ENCODE measurements around the gene SLC7A5.

The SLC7A5 gene

DNA sequence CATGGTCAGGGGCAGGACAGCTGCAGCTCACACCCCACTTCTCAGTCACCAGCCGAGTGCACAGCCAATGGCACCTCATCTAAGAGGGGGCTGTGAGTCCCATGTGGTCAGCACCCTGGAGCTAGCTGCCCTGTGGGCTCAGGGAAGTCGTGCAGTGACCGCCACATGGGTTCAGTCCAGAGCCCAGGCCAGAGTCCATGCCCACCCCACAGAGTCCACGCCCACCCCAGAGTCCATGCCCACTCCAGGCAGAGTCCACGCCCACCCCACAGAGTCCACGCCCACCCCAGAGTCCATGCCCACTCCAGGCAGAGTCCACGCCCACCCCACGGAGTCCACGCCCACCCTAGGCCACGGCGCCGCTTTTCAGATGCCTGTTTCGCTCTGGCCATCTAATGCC, 24.1 kb downstream of the SLC7A5 start:
- no peak for DNase-seq

DNA sequence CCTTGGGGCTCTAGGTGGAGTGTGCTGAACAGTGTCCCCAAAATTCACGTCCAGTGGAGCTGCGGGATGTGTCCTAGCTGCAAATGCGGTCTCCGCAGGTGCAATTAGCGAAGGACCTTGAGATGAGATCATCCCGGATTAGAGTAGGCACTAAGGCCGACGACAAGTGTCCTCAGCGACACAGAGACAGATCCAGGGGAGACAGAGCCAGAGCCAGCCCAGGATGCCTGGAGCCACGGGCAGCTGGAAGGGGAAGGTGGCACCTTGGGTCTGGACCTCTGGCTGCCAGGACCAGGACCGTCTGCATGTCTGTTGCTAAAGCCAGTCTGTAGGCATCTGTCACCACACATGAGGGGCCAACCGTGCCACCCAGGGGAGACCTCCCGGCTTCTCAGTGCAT, 24.5 kb downstream of the SLC7A5 start:
- DNase-seq, result no peak

DNA sequence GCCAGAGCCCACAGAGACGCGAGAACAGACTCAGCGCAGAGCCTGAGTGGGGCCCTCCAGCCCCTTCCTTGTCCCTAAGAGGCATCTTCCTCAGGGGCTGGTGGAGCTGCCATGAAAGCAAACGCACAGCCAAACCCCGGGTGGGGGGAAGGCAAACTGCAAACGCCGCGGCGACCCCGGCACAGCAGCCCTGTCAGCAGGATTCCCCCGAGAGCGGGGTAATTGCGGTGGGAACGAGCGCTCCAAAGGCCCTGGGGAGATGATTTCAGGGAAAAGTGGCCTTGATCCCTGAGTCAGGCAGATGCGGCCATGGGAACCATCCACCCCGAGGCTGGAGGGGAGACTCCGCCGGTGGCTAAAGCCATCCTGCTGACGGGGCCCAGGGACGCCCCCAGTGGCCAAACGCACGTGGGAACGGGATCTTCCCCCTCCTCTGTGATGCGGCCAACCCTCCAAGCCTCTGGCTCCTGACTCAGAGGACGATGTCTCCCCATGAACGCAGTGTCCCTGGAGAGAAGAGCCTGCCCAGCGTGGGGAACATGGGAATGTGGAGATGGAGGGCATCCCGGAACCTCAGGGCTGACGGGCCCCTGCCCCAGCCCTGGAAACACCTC, 25.1 kb downstream of the SLC7A5 start:
- no peak for DNase-seq

DNA sequence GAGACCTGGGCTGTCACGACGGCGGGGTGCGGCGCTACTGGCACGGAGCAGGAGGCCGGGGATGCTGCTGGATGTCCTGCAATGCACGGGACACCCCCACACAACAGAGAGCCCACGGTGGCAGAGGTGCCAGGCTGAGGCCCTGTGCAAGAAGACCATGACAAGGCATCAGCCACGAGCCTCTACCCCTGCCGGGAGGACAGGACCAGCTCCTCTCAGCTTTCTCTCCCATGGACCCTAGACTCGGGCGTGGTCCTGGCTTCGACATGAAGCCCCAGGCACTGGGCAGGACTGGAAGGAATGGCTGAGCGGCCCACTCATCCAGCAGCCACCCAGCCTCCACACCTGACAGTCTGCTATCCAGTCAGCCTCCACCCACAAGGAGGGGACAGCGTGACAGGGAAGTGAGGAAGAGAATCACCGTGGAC, 25.6 kb downstream of the SLC7A5 start:
- DNase-seq, result no peak

DNA sequence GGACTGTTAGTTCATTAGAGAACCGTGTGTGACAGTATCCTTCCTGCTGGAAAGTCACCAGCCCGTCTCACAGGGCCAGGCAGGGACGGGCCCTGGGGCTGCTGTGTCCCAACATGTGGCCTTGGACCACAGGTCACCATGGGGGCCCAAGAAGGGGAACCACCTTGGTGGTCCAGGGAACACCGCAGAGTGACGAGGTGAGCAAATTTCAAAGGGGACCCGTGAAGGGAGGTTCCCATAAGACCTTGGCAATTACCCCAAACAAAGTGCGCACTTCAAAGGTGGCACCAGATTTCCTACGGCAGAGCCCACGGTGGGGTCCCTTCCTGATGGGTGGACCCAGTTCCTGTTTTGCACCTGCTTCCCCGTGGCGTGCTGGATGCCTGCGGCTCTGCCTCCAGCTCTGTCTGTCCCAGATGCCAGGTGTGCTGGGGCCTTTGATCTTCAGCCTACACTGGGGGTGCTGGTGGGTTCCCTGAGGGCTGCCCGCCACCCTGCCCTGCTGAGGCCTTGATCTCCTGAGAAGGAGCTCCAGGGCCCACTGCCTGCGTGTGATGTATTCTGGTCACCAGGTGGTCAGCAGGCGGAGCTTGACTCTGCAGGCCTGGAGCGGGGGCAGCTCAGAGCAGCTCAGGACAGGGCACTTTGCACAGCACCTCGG, 27.0 kb downstream of the SLC7A5 start:
- no peak for DNase-seq

DNA sequence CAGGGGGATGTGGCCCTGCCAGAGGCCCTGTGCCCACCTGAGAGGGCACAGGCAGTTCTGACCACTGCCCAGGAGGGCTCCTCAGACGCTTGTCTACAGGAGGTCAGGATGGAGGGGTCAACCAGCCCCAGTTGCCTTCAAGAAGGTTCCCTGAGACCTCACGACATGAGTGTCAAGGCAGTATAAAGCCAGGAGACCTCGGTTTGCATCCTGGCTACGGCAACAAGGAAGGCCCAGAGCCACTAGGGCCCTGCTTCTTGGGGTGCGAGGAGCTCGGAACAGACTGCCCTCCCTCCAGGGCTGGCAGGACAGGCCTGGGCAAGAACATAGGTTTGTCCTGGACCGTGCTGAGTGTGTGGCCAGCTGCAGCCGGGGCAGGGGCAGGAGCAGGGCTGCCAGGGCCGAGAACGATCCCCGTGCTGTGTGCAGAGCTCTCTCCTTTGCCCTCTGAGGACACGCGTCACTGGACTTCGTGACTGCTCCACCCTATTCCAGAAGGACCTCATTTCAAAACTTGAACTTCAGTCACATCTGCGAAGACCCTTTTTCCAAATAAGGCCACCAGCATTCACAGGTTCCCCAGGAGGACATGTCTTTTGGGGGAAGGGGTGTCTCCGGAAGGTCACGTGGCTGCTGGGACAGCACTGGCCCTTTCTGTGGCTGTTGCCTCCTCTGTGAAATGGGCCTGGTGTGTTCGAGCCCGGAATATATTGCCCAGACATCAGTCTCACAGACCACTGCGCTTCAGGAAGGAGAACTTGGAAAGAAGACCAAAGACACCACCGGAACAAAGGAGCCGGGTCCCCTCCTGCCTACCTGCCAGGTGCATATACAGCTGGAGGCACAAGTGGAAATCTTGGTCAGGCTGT, 27.7 kb downstream of the SLC7A5 start:
- DNase-seq, result no peak

DNA sequence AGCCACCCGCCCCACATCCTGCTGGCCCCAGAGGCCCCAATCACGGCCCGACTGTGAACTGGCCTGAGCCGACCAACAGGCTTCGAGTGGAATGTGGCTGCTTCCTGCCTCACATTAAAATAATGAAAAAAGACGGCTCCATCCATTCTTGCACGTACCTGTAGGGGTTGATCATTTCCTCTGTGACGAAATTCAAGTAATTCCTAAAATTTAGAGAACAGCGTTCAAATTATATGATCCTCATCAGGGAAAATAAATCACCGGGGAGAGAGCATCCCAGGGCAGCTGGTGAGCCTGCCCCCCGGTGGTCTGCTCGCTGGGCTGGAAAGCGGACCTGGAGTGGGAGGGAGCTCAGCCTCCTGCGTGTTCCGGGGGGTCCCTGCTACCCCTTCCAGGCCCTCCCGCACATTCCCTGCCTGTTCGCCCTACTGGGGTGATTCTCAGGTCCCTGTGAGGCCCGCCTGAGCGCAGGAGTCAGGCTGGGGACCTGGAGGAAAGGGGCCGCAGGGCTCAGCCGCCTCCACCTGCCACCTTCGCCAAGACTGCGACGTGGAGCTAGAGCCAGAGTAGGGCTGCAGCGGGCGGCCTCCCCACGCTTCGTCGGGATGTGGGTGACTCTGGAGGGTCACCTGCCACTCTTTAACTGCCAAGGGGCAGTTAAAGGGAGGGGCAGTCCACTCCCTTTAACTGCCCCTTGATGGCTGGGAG, 28.9 kb downstream of the SLC7A5 start:
- DNase-seq, result no peak

DNA sequence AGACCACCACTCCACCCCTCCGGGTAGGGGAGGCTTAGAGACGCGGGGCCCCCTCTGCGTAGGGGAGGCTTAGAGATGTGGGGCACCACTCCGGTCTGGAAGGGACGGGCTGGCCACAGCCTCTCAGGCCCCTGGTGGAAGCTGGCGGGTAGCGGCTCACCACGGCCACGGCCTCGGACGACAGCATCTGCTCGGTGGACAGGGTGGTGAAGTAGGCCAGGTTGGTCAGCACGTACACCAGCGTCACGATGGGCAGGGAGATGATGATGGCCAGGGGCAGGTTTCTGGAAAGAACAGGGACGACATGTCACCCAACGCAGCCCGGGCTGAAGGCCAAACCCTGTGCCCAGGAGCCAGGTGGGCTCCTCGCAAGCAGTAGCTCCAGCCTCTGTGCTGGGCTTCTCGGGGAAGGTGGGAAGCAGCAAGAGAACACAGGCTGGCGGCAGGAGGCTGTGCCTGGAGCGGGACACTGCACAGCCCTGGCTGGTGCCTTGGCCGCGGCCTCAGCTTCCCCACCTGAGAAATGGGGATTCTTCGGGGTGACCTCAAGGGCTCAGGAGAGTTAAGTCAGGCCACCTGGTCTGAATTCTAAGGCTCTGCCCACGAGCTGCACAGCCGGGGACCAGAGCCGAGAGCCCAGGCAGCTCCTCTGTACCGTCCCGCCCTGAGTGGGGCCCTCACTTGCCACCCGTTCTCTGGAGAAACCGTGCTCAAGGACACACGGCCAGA, 29.6 kb downstream of the SLC7A5 start:
- no peak for DNase-seq

DNA sequence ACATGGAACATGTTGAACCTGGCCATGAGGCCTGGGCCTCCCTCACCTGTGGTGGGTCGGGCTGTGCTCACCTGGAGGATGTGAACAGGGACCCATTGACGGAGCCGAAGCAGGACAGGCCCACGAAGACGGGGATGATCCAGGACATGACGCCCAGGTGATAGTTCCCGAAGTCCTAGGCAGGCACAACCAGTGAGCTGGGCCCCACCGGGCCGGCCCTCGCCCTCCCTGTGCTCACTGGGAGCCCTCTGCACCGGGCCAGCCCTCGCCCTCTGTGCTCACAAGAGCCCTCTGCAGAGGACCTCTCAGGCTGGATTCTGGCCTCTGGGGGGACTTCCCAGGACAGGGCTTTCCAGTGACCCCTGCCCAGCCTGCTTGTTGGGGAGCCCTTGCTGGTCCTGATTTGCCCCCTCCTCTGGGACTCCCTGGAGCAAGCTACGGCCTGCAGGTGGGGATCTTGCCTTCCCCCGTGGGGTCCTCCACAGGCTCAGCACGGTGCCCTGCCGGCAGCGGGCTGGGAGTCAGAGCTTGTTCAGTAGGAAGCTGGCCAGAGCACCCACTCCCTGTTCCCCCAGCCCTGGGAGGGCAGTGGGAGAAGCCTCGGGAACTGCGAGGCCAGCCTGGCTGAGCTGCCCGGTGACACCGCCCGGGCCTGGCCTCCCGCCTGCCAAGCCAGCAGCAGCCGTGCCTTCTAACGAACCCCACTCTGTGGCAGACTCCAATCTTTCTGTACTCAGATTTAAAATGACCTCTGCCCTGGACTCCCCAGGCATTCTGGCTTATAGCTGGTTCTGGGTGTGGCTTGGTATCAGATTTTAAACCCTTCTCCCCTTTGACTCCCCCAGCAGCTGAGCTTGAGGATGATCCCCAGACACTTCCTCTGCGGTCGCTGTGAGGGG, 30.4 kb downstream of the SLC7A5 start:
- DNase-seq, result no peak

DNA sequence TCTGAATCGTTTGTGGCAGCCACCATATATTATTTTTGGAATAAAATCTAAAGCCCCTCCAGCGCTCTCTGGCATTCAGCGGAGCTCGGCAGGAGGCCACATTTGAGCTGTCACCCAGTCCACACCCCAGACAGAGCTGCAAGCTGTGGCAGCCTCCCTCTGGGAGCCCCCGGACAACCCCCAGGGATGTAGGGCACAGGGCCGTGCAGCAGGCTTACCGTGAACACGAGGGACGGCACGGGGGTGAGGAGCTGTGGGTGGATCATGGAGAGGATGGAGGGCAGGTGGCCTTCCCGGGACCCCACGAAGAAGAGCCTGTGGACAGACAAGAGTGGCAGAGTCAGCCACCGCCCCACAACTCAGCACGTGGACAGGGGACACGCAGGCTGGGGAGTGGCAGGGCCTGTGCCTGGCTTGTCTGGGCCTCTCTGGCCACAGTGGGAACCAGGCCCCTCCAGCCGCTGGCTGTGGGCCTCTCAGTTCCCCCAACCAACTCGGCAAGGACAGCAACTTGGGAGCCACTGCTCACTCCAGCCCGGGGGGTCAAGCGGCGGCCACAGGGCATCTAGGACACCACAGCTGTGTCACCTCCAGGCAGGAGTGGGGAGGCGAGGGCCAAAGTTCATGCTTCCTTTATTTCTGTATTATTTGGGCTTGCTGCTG, 31.5 kb downstream of the SLC7A5 start:
- DNase-seq, result no peak

DNA sequence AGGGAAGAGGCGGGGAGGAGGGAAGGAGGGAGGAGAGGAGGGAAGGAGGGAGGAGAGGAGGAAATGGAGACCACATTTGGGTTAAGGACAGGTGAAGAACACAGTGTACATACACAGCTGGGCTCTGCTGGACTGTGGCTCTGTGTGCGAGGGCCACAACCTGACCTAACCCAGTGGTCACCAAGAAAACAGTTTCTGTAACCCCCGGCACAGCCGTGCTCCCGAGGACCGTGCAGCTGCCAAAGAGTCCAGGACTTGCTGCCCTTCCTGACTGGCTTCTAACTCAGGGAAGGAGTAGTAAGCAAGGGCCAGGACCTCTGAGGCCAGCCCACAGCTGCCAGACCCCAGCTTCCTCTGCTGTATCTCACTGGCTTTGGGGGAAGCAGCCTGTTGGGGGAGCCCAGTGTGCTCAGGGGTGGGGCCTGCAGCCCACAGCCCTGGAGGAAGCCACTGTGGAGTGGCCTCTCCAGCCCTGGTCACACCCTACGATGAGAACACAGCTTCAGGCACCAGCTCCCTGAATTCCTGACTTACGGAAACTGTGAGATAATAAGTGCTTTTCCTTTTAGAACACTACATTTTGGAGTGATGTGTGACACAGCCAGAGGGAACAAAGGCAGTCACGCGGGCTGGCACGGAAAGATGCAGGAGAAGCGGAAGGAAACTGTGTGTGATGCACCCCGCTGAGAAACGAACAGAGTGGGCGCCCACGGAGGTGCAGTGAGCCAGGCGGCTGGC, 32.3 kb downstream of the SLC7A5 start:
- no peak for DNase-seq

DNA sequence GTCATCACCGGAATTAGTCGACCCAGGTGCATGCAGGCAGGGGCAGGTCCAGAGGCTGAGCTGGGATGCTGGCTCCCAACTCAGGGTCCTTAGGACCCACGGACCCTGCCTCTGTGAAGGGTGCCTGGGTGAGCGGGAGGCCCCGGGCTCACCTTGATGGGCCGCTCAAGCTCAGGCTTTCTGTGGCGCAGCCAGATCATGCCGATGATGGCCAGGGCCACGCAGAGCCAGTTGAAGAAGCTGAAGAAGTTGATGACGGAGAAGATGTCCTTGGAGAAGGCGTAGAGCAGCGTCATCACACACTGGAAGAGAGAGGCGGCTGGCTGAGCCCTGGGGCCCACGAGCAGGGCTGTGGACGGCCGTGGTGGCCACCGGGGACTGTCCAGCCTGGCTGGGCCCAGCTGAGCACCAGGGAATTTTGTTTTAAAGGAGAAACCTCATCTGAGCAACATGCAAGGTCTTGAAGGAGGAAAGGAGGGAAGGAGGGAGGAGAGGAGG, 32.9 kb downstream of the SLC7A5 start:
- DNase-seq, result no peak

DNA sequence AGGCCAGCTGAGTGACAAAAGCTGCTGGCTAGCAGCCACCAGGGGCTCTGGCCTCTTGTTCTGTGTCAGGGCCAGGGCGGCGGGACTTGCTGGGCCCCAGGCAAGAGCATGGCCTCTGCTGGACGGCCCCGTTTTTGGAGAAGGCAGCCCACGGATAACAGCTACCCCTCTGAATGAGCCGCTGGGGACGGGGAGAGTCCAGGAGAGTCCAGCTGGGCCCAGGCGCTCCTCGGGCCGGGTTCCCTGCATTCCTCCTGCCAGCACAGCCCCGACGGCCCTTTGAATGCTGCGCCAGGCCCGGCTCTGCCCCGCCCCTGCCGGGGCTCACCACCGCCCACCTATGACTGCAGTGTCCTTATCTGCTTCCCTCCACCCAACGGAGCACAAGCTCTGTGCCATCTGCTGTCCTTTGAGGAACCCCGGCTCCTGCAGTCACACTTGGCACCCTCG, 33.4 kb downstream of the SLC7A5 start:
- DNase-seq, result no peak

DNA sequence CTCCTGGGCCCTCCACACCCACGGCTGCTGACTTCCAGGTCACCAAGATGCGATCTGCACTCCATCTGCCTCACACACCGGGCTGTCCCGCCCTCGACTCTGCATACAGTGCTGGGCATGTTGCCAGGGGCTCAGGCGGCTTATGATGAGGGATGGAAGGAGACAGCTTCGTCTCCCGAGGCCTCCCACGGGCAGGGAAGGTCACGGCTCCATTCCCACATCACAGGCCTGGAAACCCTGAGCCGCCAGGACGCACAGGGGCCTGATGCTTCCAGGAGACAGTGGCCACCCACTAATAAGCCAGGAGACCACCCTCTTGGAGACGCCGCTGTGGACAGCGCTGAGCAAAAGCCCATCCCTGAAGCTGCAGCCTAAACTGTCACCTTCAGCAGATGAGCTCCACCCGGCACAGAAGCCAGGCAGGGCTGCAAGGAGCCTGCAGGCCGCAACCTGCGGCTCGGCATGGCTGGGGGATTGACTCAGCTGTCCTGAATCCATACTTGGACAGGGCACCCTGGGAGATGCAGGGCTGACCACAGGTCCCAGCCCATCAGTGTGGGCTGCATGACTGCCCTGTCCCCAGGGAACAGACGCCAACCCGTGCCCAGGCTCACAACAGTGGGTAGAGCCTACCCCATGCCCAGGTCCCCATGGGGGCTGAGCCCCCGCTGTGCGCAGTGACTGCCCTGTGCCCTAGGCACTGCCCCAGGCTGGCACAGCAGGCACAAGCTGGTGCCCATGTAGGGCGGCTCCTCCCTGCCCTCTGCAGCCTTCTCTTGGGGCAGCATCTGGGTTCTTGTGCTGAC, 34.4 kb downstream of the SLC7A5 start:
- DNase-seq, result peak in 1 of 2 experiments; percentile 29

DNA sequence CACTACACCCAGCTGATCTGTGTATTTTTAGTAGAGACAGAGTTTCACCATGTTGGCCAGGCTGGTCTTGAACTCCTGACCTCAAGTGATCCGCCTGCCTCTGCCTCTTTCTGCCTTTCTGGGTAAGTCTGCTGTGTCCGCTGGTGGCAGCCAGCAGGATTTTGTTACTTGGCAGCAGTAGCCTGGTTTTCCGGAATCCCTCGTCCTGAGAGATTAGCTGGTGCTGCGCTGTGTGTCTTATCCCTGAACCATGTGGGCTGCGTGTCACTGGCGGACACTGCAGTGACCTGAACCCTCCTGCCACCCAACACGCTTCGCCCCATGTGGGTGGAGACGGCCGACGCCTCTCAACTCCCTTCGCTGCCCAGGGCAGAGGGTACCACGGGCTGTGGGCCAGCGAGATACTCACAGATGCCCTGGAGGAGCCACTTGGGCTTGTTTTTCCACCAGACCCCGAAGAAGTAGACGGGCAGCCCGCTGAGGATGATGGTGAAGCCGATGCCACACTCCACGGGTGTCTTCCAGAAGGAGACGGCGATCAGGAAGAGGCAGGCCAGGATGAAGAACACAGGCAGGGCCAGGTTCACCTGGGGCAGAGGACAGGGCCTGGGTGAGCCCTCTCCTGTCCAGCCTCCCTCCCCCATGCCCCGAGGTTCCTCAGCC, 35.2 kb downstream of the SLC7A5 start:
- no peak for DNase-seq

DNA sequence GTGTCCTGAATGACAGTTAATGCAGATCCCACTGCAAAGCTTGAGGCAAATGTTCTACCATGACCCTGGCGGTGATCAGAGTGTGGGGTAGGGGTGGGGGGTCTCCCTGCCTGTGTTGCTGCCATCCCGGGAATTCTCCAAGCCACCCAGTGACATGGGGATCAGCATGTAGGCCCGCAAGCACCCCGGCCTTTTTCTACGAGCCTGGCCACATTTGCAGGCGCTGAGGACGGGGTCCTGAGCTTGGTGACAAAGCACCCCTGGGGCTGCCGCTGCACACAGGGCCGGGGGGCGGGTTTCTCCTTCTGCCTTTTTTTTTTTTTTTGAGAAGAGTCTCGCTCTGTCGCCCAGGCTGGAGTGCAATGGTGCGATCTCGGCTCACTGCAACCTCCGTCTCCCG, 35.8 kb downstream of the SLC7A5 start:
- no peak for DNase-seq

DNA sequence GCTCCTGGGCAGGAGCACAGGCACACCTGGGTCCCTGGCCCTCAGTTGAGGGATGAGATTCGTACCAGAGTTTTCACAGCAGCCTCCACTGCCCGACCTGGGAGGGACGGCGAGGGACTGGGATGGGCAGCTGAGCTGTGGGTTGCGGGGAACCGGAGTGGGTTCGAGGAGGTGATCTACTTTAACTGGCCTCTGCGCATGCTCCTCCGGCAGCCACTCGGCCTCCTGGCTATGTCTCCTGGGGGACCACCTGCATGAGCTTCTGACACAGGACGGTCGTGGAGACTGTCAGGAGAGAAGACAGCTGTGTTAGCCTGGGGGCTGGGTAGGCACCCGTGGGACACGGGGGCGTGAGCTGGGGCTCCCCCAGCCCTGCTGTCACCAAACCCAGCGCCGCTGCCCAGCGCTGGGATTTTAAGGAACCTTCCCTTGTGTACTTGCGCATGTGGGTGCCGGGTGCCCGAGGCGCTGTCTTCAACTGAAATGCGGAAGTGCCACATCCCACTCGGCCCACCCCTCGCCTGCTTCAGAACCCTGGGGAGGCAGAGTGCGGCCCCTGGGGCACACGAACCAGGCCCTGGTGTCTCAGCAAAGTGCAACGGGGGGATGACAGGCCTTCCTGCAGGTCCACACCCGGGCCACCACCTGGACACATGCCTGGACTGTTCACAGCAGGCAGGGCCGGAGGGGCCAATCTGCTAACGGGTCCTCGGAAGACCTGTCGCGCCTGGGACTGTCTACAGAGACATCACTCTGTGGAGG, 36.4 kb downstream of the SLC7A5 start:
- no peak for DNase-seq

DNA sequence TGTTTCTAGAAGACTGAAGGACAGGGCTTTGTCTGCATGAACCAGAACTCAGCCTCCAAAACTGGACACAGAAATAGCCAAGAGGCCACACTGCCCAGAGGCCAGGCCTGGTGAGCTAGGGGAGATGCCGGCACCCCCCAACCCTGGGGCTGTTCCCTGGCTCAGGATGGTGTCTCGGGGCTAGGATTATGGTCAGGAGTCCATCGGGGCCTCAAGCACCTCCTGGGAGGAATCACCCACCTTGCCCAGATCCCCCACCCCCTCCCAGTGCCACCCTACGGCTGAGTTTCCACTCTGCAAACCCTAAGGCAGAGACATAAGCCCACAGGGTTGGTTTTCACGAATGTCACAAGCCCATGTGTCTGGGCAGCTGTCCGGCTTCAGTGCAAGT, 37.2 kb downstream of the SLC7A5 start:
- DNase-seq, result no peak
